ENCODE data around the gene GDAP2.

The GDAP2 gene

DNA sequence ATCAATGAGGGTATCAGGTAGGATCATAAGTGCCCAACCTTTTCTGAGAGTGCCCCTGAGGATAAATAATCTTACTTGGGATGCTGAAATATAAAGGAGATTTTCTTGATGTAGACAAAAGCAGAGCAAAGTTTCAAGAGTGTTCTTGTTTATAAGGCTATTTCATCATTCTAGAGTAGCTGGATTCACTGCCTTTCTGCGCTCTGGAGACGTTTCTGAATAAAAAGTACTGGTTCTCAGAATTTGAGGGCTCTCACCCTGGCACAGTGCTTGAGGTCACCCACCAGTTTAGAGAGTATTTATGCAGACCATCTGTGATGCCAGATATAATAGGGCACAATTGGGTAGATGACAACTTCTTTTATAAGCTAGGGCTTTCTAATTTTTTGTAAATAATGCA lies 103.3 kb downstream of the GDAP2 start:
- no peak for TF ChIP-seq CTCF (IDR thresholded peaks at IDR 0.05; ENCODE audit: low read depth, low read length)
- no peak for DNase-seq
- Histone ChIP-seq H3K4me3 (ENCODE audit: low read depth, low read length) (no peak overlapping the region), H3K36me3 (no peaks in the 10 kb centered on the region), H3K27ac (no peak overlapping the region), H3K27me3 (ENCODE audit: insufficient read depth, low read depth, severe bottlenecking) (no peaks in the 10 kb centered on the region), H3K9me3 (ENCODE audit: severe bottlenecking) (peaks cover 4% of the 10 kb centered on the region)

- H3K27me3 ChIP-seq (ENCODE audit: insufficient read depth, low read depth, severe bottlenecking): no peaks in the 10 kb centered on the region
- DNase-seq: no peak
- H3K9me3 ChIP-seq (ENCODE audit: severe bottlenecking): peaks cover 4% of the 10 kb centered on the region
- no peaks in the 10 kb centered on the region for H3K36me3 ChIP-seq
- no peak overlapping the region for H3K27ac ChIP-seq
- H3K4me3 ChIP-seq (ENCODE audit: low read depth, low read length): no peak overlapping the region
- TF ChIP-seq CTCF (IDR thresholded peaks at IDR 0.05; ENCODE audit: low read depth, low read length): no peak
These were observed 104.0 kb downstream of the GDAP2 start for GRCh38 chr1:117825414-117825813.

DNA sequence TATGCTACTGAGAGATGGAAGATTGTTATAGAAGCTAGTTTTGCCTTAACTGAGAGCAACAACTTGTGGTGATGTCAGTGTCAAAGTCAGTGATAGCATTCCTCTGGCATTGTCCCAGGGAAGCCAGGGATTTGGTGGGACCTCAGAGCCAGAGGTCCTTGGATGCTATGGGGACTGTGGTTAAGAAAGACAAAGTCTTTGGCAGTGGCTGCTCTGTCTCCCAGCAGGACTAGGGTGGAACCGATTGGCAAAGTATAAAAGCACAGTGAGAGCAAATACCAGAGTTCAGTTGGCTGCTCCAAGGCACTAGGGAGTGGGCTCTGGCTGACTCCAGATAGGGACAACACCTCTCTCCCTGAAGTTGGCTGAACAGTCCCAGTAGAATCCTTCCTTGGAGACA lies 104.8 kb downstream of the GDAP2 start:
- H3K27ac ChIP-seq: no peak overlapping the region

DNA sequence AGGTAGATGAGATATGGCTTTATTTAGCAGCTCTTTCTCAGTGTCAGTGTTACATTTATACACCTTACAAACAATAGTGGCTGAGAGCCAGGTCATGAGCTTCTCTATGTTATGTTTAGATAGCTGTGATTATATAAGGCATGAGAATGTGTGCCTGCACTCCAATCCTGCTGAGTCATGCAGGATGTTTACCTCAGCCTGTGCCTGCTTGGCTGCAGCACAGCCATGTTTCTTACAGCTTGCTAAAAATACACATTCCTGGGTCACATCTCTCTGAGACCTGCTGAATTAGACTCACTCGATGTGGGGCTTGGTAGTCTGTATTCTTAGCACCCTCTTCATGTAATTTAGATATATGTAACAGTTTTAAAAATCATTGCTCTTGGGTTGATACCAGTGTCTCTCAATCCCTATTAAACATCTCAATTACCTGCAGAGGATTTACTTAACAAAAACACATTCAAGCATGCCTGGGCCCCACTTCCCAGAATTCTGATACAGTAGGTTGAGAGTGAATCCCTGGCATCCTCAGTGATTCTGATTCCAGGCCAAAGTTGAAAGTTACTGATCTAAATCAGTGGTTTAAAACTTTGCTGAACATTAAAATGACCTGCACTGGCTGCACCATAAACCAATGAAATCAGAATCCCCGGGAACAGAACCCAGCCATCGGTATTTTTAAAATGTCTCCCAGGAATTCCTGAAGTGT lies 107.5 kb downstream of the GDAP2 start:
- no peaks in the 10 kb centered on the region for H3K27me3 ChIP-seq (ENCODE audit: insufficient read depth, low read depth, severe bottlenecking)
- no peak for DNase-seq
- no peak for TF ChIP-seq CTCF (IDR thresholded peaks at IDR 0.05; ENCODE audit: low read depth, low read length)
- no peaks in the 10 kb centered on the region for H3K36me3 ChIP-seq
- peaks cover 4% of the 10 kb centered on the region for H3K9me3 ChIP-seq (ENCODE audit: severe bottlenecking)
- H3K27ac ChIP-seq: no peak overlapping the region
- H3K4me3 ChIP-seq (ENCODE audit: low read depth, low read length): no peak overlapping the region

More for the DNA sequence above, 104.8 kb downstream of the GDAP2 start:
- Histone ChIP-seq H3K27me3 (ENCODE audit: insufficient read depth, low read depth, severe bottlenecking) (no peaks in the 10 kb centered on the region), H3K36me3 (no peaks in the 10 kb centered on the region), H3K9me3 (ENCODE audit: severe bottlenecking) (peaks cover 4% of the 10 kb centered on the region), H3K4me3 (ENCODE audit: low read depth, low read length) (no peak overlapping the region)
- TF ChIP-seq CTCF (IDR thresholded peaks at IDR 0.05; ENCODE audit: low read depth, low read length): no peak
- DNase-seq: no peak

DNA sequence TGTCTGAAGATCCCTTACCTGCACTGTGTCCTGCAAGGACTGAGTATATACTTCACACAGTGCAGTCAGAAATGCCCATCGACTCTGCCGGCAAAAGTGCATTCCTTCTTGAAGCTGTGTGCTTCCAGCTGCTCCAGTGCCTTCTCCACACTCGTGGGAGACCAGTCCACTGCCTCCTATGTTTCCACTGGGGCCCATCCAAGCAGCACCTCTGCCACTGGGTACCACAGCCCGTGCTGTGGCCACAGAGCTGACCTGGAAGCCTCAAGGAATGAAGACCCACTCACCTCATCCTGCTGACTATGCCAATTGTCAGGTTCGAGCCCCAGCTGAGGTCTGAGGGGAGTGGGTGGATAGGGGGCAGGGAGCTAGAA lies 108.1 kb downstream of the GDAP2 start:
- DNase-seq: no peak
- Histone ChIP-seq H3K4me3 (ENCODE audit: low read depth, low read length) (no peak overlapping the region), H3K36me3 (no peaks in the 10 kb centered on the region), H3K27ac (no peak overlapping the region), H3K9me3 (ENCODE audit: severe bottlenecking) (peaks cover 4% of the 10 kb centered on the region), H3K27me3 (ENCODE audit: insufficient read depth, low read depth, severe bottlenecking) (no peaks in the 10 kb centered on the region)
- TF ChIP-seq CTCF (IDR thresholded peaks at IDR 0.05; ENCODE audit: low read depth, low read length): no peak

All from WERI-Rb-1 (cell line).